Measurements from ENCODE around the gene EPB41.
"Not testable (repeated sequence)": the region's sequence is repeated elsewhere in the genome, so short reads cannot be mapped to it uniquely, and the experiment has no call there.

The EPB41 gene

DNA sequence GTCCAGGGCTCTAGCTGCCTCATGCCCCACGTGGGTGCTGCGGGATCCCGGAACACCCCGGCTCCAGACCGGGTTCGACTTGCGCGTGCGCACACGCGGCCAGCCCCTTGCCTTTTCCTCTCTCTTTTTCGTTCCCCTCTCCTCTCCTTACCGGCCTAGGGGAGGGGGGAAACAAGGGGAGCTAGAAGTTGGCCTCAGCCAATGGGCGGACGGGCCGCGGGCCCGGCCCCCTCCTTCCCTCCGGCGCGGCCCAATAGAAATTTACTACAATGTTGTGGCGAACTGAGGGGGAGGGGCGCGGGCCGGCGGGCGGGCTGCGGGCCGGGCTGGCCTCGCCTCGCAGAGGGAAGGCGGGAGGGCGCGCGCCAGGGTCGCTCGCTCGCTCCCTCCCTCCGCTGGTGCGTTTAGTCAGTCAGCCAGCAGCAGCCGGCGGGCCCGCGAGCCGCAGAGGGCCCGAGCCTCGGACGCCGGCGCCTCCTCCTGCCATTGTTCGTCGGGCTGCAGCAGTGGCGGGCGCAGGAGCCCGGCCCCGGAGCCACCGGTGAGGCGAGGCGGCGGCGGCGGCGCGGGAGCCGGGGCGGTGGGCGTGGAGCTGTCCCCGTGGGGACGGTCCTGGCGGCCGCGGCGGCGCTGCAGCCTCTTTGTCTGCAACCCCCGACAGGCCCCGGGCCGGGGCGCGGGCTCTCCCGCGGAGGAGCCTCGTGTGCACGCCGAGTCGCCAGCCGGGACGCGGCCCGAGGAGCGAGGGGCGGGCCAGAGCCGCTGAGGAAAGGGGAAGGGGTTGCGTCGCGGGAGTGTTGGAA is at the start of gene EPB41:
EPB41 (plus strand) TSS at position 342 of the 803 bp plus-strand sequence. CDS start 72,869 bp downstream, outside the sequence.
- peak; percentile 60 to 80 for DNase-seq

DNA sequence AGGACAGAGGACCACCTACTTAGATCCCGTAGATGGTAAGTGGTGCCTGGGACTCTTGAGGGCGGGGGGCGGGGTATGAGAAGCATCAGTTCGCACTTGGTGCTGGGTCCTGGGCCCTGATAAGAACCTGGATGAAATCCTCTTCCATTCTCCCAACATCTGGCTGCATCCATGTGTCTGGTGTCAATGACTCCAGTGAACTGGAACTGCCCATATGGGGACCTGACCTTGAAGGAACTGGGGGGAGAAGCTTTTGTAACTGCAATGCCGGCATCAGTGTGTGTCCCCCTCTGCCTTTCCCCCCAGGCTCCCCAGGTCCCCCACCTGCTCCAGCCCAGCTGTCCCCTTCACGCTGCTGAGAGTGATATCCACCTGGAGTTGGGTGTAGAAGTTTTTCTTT is 49.7 kb upstream of the EPB41 start:
- DNase-seq, result no peak

GRCh38 chr1:28865997-28866650 is 48.2 kb upstream of the EPB41 start:
- no peak for DNase-seq

- DNase-seq, result no peak
Measured at GRCh38 chr1:28867850-28868249, 46.5 kb upstream of the EPB41 start.

DNA sequence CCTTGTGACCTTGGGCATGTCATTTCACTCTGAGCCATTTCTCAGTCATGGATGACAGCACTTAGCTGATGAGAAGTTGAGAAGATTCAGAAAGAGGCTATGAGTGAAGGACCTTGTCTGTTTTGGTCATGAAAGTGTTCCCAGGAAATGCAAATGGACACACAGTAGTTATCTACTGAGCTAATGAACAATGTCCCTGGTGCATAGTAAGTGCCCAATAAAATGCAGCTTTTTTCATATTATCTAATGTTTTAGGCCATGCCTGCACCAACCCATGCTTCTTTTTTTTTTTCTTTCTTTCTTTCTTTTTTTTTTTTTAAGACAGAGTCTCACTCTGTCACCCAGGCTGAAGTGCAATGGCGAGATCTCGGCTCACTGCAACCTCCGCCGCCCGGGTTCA is 44.4 kb upstream of the EPB41 start:
- no peak for DNase-seq

- no peak for DNase-seq
Measured at GRCh38 chr1:28871631-28872401, 42.6 kb upstream of the EPB41 start.

DNA sequence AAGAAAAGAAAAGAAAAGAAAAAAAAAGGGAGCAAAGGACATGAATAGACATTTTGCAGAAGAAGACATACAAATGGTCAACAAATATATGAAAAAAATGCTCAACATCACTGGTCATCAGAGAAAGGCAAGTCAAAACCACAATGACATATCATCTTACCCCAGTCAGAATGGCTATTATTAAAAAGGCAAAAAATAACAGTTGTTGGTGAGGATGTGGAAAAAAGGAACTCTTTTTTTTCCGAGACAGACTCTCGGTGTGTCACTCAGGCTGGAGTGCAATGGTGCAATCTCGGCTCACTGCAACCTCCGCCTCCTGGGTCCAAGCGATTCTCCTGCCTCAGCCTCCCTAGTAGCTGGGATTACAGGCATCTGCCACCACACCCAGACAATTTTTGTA is 39.2 kb upstream of the EPB41 start:
- DNase-seq, result not testable (repeated sequence)

- peak in 1 of 2 experiments; percentile 45 for DNase-seq
Measured at GRCh38 chr1:28877132-28877781, 37.1 kb upstream of the EPB41 start.

GRCh38 chr1:28878796-28879195 is 35.6 kb upstream of the EPB41 start:
- no peak for DNase-seq

DNA sequence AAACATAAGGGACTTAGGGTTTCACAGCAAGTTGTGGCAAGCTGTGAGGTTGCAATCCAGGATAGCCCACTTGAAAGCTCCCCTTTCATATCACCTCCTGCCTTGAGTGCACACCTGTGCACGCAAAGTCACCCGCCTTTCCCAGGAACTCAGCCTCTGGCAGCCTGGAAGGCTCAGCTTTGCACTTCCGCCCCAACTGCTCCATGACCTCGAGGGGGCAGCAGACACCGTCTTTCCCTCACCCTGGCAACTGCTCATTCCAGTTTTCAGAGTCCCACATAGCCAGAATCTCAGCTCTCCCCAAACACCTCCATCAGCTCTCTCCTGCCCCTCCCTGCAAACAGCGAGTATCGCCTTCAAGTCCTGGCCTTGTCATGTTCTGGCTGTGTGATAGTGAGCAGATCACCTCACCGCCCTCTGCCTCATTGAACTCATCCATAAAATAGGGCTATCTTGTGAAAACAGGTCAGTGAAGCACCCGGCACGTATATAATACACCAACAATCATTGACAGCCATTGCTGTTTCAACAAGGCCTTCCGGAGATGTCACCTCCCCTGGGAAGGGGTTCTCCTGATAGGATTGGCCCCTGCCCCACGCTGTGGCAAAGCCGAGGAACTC is 32.2 kb upstream of the EPB41 start:
- DNase-seq, result peak; percentile 75 to 94

DNA sequence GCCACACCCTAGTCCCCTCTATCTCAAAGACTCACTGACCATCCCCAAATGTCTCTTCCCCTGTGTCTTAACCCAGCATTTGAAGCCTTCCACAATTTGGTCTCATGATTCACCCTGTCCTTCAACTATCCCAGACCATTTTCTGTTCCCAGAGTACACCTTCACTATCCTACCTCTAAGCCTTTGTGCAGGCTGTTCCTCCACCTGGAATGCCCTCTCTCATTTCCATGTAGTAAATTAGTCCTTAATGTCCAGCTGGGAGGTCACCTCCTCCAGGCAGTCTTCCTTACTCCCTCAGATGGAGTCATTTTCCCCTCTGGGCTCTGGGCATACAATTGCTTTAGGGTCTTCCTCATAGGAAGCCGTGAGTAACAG is 31.1 kb upstream of the EPB41 start:
- no peak for DNase-seq

DNA sequence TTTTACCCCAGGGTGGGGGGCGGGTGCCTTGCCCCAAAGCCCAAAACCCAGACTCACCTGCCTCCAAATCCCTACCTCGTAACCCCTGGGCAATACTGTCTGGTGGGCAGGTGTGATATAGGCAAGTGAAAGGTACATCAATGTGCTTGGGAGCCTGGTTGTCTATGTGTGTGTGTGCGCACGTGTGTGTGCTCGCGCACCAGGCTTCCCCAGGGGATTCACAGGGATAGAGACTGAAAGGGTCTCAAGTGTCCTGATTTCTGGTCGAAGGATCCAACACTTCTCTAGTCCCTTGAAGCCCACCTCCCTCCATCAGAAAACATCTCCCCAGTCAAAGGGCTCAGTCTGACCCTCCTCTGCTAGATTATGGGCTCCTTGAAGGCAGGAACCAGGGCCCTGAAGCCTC is 28.9 kb upstream of the EPB41 start:
- DNase-seq, result no peak

GRCh38 chr1:28885977-28886730 is 28.2 kb upstream of the EPB41 start:
- no peak for DNase-seq

DNA sequence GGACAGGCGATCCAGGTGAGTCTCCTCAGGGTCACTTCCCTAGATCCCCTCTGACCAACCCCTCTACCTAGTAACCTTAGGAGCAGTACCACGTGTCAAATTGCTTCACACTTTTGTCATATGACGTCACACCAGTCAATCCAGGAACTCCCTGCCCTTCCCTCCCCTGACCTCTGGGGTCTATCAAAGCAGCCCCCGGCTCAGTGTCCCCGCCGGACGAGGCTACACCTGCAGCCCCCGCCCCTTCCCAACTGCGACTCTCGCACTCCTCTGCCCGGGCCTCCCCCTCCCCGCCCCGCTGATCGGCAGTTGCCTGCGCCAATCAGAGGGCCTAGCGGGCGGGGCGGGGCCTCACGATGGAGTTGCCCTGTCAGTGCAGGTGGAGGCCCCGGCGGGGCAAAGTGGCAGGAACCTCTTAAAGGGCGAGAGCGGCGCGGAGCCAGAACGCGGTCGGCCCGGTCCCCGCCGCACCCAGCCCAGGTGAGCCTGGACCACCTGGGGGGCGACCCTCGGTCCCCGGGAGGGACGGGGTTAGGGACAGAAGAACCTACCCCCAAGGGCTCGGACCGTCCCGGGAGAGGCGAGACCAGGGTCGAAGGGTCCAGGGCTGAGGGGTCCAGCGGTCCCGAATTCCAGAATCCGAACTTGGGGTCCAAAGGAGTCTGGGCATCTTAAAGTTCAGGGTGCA is 27.5 kb upstream of the EPB41 start:
- peak; percentile 33 to 48 for DNase-seq

GRCh38 chr1:28887419-28887834 is 26.9 kb upstream of the EPB41 start:
- no peak for DNase-seq

- no peak for DNase-seq
Measured at GRCh38 chr1:28887835-28888682, 26.3 kb upstream of the EPB41 start.

DNA sequence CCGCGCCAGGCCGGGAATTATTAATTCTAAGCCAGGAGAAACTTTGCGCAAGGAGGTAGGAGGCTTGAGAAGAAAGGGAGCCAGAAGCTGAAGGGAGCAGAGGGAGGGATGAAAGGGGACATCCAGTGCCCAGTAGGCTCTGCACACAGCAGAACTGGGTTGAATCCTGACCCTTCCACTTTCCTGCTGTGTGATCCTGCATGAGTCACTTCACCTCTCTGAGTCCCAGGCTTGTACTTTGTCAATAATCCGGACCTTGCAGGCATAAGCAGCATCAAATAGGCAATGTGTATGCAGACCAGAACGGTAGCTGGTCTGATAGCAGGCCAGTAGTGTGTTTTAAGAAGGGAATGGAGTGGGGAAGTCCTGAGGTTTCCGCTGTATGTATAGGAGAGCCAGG is 25.5 kb upstream of the EPB41 start:
- DNase-seq, result no peak

- no peak for DNase-seq
Measured at GRCh38 chr1:28889357-28889756, 25.0 kb upstream of the EPB41 start.

GRCh38 chr1:28890435-28890834 is 23.9 kb upstream of the EPB41 start:
- no peak for DNase-seq

- no peak for DNase-seq
Measured at GRCh38 chr1:28890836-28891235, 23.5 kb upstream of the EPB41 start.
